Activated CD8-positive, alpha-beta memory T cell treated with anti-CD3 and anti-CD28 coated beads, Interleukin-2, amount 10 ng/mL, durations not matched to agents 7 days and 5 days (primary cell): Measurements from ENCODE around the gene CEP170. TPM values are rescaled to one million over a fixed set of nuclear protein-coding genes. Genes with fewer than 3 reads are reported as not detected.
A peak's percentile ranks its signal among the peaks of the same experiment; 100 is the strongest.

Experiments
- ATAC-seq: fragments of 150-1000 bp; cut with Tn5 transposase; one replicate; pipeline ENCODE4 v1.10.0; 2021; ENCODE audit warnings: moderate library complexity
- CTCF ChIA-PET: fragments of 350-600 bp; sonication (Branson Sonifier 250); formaldehyde crosslinking; loops from one replicate; lab custom pipeline; 2021; ENCODE audit warnings: antibody characterized with exemption; lab: Charles Lee
- DNase-seq: peaks from one replicate; pipeline ENCODE4 v3.0.0-alpha.2; 2020
- H3K27ac Mint-ChIP-seq: one replicate; pipeline ENCODE4 v1.8.0; 2021; ENCODE audit warnings: mild to moderate bottlenecking, mixed read lengths
- H3K27me3 Mint-ChIP-seq: one replicate; pipeline ENCODE4 v1.8.0; 2021; ENCODE audit warnings: mixed read lengths
- H3K36me3 Mint-ChIP-seq: one replicate; pipeline ENCODE4 v1.8.0; 2021; ENCODE audit warnings: mild to moderate bottlenecking, mixed read lengths
- H3K4me1 Mint-ChIP-seq: one replicate; pipeline ENCODE4 v1.8.0; 2021; ENCODE audit warnings: mixed read lengths
- H3K4me3 Mint-ChIP-seq: one replicate; pipeline ENCODE4 v1.8.0; 2021; ENCODE audit warnings: mild to moderate bottlenecking, moderate library complexity, mixed read lengths
- H3K9me3 Mint-ChIP-seq: one replicate; pipeline ENCODE4 v1.8.0; 2022; ENCODE audit warnings: low read depth, mixed read lengths
- total RNA-seq, 2 experiments: library from RNA; stranded (reverse); gene quantifications; one replicate each; pipeline ENCODE4 v1.2.3, GENCODE V29; 2021

Gene CEP170
- total RNA-seq, 2 experiments from 2014 or later, result 24.9 to 39.3 TPM

DNA sequence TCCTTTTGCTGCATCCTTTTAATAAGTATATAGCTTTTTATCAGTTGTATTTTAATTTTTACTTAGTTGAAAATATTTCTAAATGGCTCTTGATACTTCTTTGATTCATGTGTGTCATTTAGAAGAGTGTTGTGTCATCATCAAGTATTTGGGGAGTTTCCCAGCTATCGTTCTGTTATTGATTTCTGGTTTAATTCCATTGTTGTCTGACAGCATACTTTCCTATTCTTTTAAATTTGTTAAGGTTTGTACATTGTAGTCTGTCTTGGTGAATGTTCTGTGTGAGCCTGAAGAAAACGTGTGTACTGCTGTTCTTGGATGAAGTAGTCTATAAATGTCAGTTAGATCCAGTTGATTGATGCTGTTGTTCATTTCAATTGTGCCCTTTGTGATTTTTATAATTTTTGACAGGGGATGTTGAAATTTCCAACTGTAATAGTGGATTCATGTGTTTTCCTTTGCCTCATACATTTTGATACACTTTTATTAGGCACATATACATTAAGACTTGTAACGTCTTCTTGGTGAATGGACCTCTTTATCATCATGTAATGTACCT, 25.6 kb upstream of the CEP170 start:
- no peak overlapping the region for H3K4me3 Mint-ChIP-seq

DNA sequence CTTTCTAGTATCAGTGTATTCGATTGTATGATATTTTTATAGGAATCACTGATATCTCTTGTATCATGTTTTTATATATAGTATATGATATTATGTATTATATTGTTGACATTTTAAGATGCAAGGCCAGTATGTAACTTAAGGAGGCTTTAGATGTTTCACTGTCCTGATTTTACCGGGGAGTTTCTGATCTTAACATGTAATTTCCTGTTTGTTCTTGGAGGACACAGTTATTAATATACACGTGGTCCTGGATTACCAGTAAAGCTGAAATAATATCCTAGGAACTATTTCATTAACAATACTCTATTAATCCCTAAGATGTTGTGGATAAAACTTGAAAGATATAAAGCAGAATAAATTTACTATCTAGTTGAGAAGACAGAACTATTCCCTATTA, 20.2 kb upstream of the CEP170 start:
- ATAC-seq (no peak), DNase-seq (no peak)
- peaks cover 36% of the 10 kb centered on the region for H3K36me3 Mint-ChIP-seq
- no peaks in the 10 kb centered on the region for H3K4me1 Mint-ChIP-seq
- no peak overlapping the region for H3K27ac Mint-ChIP-seq
- H3K27me3 Mint-ChIP-seq, result no peaks in the 10 kb centered on the region
- CTCF ChIA-PET, result interaction anchor here (0.6 to 0.9 kb wide), 2 partner anchors 39 to 349 kb away, joined by 3 to 4 read pairs; no protein-coding TSS in a partner anchor
- H3K9me3 Mint-ChIP-seq, result no peaks in the 10 kb centered on the region
- H3K4me3 Mint-ChIP-seq, result no peak overlapping the region

More for the DNA sequence above, 25.6 kb upstream of the CEP170 start:
- H3K4me1 Mint-ChIP-seq, result no peaks in the 10 kb centered on the region
- H3K27me3 Mint-ChIP-seq, result no peaks in the 10 kb centered on the region
- no peak for DNase-seq
- H3K9me3 Mint-ChIP-seq, result peaks cover 2% of the 10 kb centered on the region
- no peak overlapping the region for H3K27ac Mint-ChIP-seq
- ATAC-seq, result no peak
- peaks cover 32% of the 10 kb centered on the region for H3K36me3 Mint-ChIP-seq
- CTCF ChIA-PET, result no interaction called here

DNA sequence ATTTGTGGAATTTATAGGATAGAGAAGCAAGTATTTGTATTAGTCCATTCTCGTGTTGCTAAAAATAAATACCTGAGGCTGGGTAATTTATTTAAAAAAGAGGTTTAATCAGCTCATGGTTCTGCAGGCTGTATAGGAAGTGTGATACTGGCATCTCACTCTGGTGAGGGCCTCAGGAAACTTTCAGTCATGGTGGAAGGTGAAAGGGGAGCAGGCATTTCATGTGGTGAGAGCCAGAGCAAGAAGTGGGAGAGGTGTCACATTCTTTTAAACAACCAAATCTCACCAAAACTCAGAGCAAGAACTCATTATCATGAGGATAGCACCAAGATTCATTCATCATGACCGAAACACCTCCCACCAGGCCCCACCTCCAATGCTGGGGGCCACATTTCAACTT, 18.9 kb upstream of the CEP170 start:
- H3K9me3 Mint-ChIP-seq, result no peaks in the 10 kb centered on the region
- H3K36me3 Mint-ChIP-seq, result peaks cover 32% of the 10 kb centered on the region
- H3K4me1 Mint-ChIP-seq, result no peaks in the 10 kb centered on the region
- ATAC-seq (no peak), DNase-seq (no peak)
- no peak overlapping the region for H3K4me3 Mint-ChIP-seq
- CTCF ChIA-PET, result interaction anchor here (1.2 kb wide), 1 partner anchor 11 kb away, joined by 4 read pairs; no protein-coding TSS in a partner anchor
- no peak overlapping the region for H3K27ac Mint-ChIP-seq
- H3K27me3 Mint-ChIP-seq, result no peaks in the 10 kb centered on the region

DNA sequence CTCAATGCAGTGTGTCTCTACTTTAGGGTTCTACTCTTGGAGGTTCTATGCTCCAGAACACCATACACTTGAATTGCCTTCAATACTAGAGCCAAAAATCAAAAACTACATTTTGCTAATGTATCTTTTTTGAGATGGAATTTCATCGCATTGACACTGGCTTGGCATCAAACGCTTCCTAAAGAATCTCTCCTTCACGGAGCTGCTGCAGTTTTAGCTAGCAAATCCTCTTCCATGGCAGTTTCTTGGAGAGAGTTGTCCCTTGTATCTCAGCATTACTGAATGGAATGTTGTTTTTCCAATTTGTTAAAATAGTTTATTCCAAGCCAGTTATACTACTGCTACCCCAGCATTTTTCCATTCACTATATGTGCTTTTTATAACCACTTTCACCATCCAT, 18.4 kb upstream of the CEP170 start:
- ATAC-seq (no peak), DNase-seq (no peak)
- Mint-ChIP-seq H3K27ac (no peak overlapping the region), H3K27me3 (no peaks in the 10 kb centered on the region), H3K9me3 (no peaks in the 10 kb centered on the region), H3K36me3 (peaks cover 32% of the 10 kb centered on the region), H3K4me1 (no peaks in the 10 kb centered on the region), H3K4me3 (no peak overlapping the region)
- CTCF ChIA-PET, result no interaction called here

DNA sequence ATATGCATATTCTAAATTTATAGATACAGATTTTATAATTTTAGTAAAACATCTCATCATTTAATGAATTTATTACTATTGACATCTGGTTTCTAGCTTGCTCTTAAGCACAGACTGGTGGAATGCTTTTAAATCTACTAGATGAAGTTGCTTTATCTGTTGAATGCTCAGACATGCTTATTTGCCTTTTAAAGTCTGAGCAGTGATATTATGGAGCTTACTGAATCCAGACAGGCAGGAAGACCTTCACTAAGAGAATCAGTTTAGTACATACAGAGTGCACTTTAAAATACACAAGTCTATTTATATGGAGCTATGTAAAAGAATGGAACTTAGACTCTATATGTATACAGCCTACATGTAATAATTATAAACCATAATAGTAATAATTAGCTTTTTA, 17.3 kb upstream of the CEP170 start:
- no peak overlapping the region for H3K4me3 Mint-ChIP-seq
- ATAC-seq (no peak), DNase-seq (no peak)
- no peak overlapping the region for H3K27ac Mint-ChIP-seq
- H3K36me3 Mint-ChIP-seq, result peaks cover 30% of the 10 kb centered on the region
- no peaks in the 10 kb centered on the region for H3K27me3 Mint-ChIP-seq
- no peaks in the 10 kb centered on the region for H3K4me1 Mint-ChIP-seq
- no peaks in the 10 kb centered on the region for H3K9me3 Mint-ChIP-seq
- CTCF ChIA-PET, result no interaction called here

DNA sequence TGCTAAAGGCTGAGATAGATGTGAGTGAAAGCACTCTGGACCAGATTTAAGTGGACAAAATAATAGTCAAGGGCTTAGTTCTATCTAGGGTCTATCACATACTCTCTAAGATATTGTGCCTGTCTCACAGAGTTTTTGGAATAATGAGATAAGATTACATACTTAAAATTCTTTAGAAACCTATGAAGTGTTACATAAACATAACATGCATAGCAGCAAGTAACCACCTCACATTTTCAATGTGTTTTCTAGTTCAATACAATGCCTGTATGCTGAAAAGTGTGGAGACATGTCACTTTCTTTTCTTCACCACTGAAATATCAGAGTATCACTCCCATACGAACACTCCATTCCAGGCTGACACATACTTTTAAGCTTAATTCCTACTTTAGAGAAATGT, 16.9 kb upstream of the CEP170 start:
- DNase-seq (no peak), ATAC-seq (no peak)
- no peaks in the 10 kb centered on the region for H3K4me1 Mint-ChIP-seq
- H3K9me3 Mint-ChIP-seq, result no peaks in the 10 kb centered on the region
- H3K27me3 Mint-ChIP-seq, result no peaks in the 10 kb centered on the region
- peaks cover 27% of the 10 kb centered on the region for H3K36me3 Mint-ChIP-seq
- no peak overlapping the region for H3K4me3 Mint-ChIP-seq
- H3K27ac Mint-ChIP-seq, result no peak overlapping the region
- CTCF ChIA-PET, result no interaction called here

DNA sequence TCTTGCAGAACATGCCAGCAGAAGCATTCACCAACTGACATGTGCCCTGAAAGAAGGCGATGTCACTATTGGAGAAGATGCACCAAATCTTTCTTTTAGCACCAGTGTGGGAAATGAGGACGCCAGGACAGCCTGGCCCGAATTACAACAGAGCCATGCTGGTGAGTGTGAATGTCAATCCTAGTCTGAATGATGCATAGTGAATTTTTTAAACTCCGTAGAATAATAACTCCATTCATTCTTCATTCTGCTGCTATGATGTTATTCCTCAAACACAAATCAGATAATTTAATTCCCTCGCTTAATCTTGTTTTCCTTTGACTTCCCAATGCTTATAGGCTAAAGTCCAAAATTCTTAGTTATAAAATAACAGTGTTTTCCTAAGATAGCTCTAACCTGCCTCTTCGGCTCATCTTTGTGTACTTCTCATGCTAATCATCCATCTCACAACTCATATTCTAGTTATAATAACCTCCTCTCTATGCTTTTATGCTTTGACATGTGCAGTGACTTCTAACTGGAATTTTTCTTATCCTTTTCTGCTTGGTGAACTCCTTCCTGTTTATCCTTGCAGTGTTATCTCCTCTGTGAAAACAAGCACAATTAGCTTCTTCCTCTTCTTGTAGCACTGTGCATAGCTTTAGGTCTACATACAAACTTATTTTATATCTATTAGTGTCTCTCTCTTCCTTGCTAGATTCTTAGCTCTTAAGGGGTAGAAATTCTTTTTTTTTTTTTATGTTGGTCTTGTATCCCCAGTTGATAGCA, 15.2 kb upstream of the CEP170 start:
- CTCF ChIA-PET, result no interaction called here
- no peaks in the 10 kb centered on the region for H3K4me1 Mint-ChIP-seq
- ATAC-seq (no peak), DNase-seq (no peak)
- H3K9me3 Mint-ChIP-seq, result no peaks in the 10 kb centered on the region
- H3K4me3 Mint-ChIP-seq, result no peak overlapping the region
- peaks cover 17% of the 10 kb centered on the region for H3K36me3 Mint-ChIP-seq
- H3K27me3 Mint-ChIP-seq, result no peaks in the 10 kb centered on the region
- H3K27ac Mint-ChIP-seq, result no peak overlapping the region

DNA sequence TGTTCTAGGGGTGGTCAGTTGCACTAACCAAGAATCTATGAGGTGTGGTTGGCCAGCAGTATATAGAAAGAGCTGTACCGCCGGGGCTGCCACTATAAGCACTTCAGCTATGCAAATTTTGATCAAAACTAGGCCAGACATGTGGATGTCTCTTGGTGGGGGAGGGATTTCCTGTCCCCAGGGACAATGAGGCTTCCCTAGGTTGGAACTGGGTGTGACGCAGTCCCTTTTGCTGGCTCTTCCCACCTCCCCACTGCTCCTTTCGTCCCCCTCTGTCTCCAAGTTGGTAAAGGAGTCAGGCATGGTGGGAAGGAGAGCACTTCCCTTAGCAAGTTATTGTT, 14.3 kb upstream of the CEP170 start:
- Mint-ChIP-seq H3K9me3 (no peaks in the 10 kb centered on the region), H3K4me3 (no peak overlapping the region), H3K27me3 (no peaks in the 10 kb centered on the region), H3K4me1 (peaks cover 8% of the 10 kb centered on the region), H3K27ac (no peak overlapping the region), H3K36me3 (peaks cover 10% of the 10 kb centered on the region)
- CTCF ChIA-PET, result no interaction called here
- DNase-seq, result no peak
- no peak for ATAC-seq

DNA sequence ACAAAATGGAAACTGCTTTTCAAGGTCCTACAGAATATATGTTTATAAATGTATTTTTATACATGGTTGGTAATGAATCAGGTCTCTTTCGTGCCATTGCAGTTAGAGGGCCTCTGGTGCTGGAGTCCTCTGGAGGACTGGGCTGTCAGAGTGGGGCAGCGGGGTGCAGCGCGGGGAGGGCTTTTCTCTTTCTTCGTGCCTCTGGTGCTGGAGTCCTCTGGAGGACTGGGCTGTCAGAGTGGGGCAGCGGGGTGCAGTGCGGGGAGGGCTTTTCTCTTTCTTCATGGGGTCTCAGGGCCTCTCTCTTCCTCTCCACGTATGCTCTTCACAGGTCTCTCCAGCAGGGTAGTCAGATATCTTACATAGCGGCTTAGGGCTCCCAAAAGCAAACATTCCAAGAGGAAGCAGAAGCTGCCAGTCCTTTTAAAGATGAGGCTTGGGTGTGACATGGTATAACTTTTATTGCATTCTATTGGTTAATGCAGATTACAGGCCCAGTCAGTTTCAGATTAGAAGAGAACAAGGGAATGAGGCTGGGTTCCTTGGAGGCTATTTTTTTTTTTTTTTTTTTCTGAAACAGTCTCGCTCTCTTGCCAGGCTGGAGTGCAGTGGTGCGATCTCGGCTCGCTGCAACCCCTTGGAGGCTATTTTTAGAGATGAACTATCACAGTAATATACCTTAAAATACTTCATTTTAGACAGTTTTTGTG, 13.8 kb upstream of the CEP170 start:
- H3K27me3 Mint-ChIP-seq, result no peaks in the 10 kb centered on the region
- H3K36me3 Mint-ChIP-seq, result peaks cover 7% of the 10 kb centered on the region
- no peak for ATAC-seq
- no peak overlapping the region for H3K27ac Mint-ChIP-seq
- DNase-seq, result no peak
- H3K4me1 Mint-ChIP-seq, result peaks cover 12% of the 10 kb centered on the region
- no peaks in the 10 kb centered on the region for H3K9me3 Mint-ChIP-seq
- no peak overlapping the region for H3K4me3 Mint-ChIP-seq
- CTCF ChIA-PET, result no interaction called here

DNA sequence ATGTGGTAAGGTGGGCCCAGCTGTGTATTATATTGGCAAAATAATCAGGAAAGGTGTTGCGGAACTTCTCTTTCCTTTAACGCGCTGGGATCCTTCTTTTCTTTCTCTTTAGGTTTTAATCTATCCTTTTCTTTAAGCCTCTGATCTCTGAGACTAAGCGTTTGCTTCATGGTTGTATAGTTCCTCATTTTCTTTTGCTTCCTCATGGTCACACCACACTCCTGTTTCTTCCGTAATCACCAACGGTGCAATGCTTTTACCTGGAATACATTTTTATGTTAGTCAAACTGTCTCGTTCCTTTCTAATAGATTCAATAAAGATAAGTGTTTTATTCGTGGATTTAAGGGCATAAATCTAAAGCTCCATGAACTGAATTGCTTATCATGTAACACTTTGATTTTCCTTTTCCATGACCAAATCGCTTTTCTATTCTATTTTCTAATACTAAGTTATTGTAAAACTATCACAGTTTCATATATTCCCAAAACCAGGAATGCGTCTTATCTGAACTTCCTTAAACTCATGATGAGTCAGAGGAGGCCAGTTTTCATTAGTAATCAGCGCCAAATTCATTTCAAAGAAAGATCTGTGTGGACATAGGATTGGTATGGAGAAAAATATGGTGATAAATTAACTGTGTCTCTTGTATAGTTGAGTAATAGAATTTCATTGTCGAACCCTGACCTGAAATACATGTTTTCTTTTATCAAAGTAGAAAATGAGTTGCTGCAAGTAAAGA, 13.0 kb upstream of the CEP170 start:
- peaks cover 5% of the 10 kb centered on the region for H3K36me3 Mint-ChIP-seq
- H3K27me3 Mint-ChIP-seq, result no peaks in the 10 kb centered on the region

DNA sequence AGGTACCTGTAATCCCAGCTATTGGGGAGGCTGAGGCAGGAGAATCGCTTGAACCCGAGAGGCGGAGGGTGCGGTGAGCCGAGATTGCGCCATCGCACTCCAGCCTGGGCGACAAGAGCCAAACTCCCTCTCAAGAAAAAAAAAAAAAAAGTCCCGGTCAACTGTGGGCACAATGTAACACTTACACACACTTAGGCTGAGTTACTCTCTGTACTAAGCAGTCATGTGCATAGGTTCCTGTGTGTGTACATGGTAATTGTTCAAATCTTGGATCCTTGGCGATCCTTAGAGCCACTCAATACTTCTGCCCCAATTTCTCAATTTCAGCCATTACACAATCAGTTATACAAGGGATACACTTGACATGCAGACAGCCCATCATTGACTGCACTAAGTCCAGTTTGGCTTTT, 12.4 kb upstream of the CEP170 start:
- CTCF ChIA-PET, result no interaction called here

More for the DNA sequence above, 13.0 kb upstream of the CEP170 start:
- CTCF ChIA-PET, result no interaction called here
- ATAC-seq, result no peak
- peaks cover 13% of the 10 kb centered on the region for H3K4me1 Mint-ChIP-seq
- no peaks in the 10 kb centered on the region for H3K9me3 Mint-ChIP-seq
- no peak overlapping the region for H3K27ac Mint-ChIP-seq
- no peak for DNase-seq
- H3K4me3 Mint-ChIP-seq, result no peak overlapping the region

DNA sequence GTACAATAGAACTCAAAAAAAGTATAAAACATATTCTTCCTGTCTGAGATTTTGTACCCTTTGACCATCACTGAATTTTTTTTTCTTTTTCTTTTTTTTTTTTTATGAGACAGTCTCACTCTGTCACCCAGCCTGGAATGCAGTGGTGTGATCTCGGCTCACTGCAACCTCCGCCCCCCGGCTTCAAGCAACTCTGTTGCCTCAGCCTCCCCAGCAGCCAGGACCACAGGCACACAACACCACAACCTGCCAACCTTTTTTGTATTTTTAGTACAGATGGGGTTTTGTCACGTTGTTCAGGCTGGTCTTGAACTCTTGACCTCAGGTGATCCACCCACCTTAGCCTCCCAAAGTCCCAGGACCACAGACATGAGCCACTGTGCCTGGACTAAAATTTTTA, 11.2 kb upstream of the CEP170 start:
- CTCF ChIA-PET, result interaction anchor here (0.7 kb wide), 1 partner anchor 811 kb away, joined by 3 read pairs; no protein-coding TSS in a partner anchor
- Mint-ChIP-seq H3K4me1 (peaks cover 13% of the 10 kb centered on the region), H3K4me3 (no peak overlapping the region), H3K36me3 (peaks cover 5% of the 10 kb centered on the region), H3K27ac (no peak overlapping the region), H3K27me3 (no peaks in the 10 kb centered on the region), H3K9me3 (no peaks in the 10 kb centered on the region)
- no peak for DNase-seq
- ATAC-seq, result no peak

More for the DNA sequence above, 12.4 kb upstream of the CEP170 start:
- H3K4me1 Mint-ChIP-seq, result peaks cover 13% of the 10 kb centered on the region
- ATAC-seq (no peak), DNase-seq (no peak)
- H3K9me3 Mint-ChIP-seq, result no peaks in the 10 kb centered on the region
- H3K36me3 Mint-ChIP-seq, result peaks cover 5% of the 10 kb centered on the region
- H3K4me3 Mint-ChIP-seq, result no peak overlapping the region
- no peaks in the 10 kb centered on the region for H3K27me3 Mint-ChIP-seq
- no peak overlapping the region for H3K27ac Mint-ChIP-seq

DNA sequence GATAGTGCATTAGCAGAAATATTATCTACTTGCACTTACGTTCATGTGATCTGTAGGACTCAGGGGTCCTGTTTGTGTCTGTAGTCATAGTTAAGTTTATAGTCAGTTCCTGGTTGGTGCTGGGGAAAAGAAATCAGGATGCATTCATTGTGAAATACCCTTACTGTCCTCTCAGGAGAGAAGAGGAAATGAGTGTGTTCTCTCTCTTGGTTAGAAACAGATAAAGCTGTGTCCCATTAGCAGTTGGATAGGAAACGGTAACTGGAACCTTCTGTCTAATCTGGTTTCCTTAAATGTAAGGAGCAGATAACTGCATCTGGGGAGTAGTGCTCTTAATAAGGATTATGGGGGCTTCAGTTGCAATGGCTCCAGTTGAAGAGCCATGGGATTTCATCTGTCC, 9.6 kb upstream of the CEP170 start:
- Mint-ChIP-seq H3K27me3 (no peaks in the 10 kb centered on the region), H3K27ac (peak overlapping the region; percentile 50), H3K36me3 (peaks cover 6% of the 10 kb centered on the region), H3K9me3 (no peaks in the 10 kb centered on the region), H3K4me3 (no peak overlapping the region), H3K4me1 (peaks cover 15% of the 10 kb centered on the region)
- no peak for DNase-seq
- ATAC-seq, result no peak
- CTCF ChIA-PET, result interaction anchor here (1.3 kb wide), 1 partner anchor 9 kb away, joined by 5 read pairs; the partner anchor contains the start of genes CEP170 and SDCCAG8
